ENCODE results near the gene SLC5A12. TPM values are rescaled to one million over a fixed set of nuclear protein-coding genes. Genes with fewer than 3 reads are reported as not detected.

Gene SLC5A12
- total and polyA plus RNA-seq, 2 of the 4 experiments (the other 2 are of a cell fraction): not detected

DNA sequence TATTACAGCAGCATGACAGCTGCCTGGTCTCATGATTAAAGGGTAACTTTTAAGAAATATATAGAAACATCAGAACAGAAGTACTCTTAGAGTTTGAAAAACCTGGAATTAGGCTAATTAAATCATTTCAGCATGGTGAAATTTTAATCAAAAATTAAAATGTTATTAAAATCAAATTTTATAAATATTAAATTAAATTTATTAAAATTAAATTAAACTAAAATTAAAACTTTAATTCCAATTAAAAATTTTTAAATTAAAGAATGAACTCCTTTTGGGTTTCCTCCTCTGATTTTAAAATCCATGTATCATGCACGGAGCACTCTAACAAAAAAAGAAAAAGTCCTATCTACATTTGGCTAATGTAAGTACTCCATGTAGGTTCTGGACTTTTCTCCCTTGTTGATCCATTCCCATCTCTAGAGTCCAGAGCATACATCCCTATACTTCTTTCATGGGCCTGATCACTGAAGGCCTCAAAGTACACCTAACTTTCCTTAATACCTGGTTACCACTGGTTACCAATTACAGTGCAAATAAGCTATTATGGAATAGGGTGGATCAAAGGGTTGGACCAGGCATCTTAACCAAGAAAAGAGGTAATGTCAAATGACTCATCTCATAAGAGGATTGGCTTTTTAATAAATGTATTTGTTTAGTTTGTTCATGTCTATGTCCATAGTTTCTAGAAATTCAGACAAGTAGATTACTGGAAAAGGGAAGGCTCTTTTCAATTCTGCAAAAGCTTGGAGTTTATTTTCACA, 101.4 kb downstream of the SLC5A12 start:
- H3K9me1 ChIP-seq (ENCODE audit: insufficient read depth, low read length): no peaks in the 10 kb centered on the region
- intact Hi-C loops (cut with micrococcal nuclease) (no loop called here), dilution Hi-C loops (cut with HindIII; ENCODE audit: low sequenced_read_pairs, unreplicated experiment) (no loop called here), in situ Hi-C loops (cut with MboI; ENCODE audit: low sequenced_read_pairs) (no loop called here)
- no TSS peak for BruUV-seq (replicated peaks)
- ChIA-PET CTCF (no interaction called here), POLR2A (ENCODE audit: unreplicated experiment) (no interaction called here)
- H3K14ac ChIP-seq (replicated peaks; ENCODE audit: low read depth, low read length): no peak overlapping the region
- ATAC-seq (ENCODE audit: low read depth): no peak
- WGBS, 2 experiments (ENCODE audit: extremely low coverage in 2 of 2, insufficient read length in 1 of 2): no CpG with 5 or more reads among the region's 1 CpG
- no peak overlapping the region for H4K8ac ChIP-seq (ENCODE audit: low read depth in 2 of 2, low read length in 2 of 2)
- H3K4me3 ChIP-seq (ENCODE audit: insufficient read depth, low read depth, low read length): no peak overlapping the region
- H3K9me3 ChIP-seq (ENCODE audit: control insufficient read depth, insufficient read depth, low read length): no peaks in the 10 kb centered on the region
- no peak overlapping the region for H3K4me2 ChIP-seq (ENCODE audit: low read depth, low read length)
- no peak overlapping the region for H3K9ac ChIP-seq (ENCODE audit: low read depth, low read length)
- H3K27ac ChIP-seq (ENCODE audit: insufficient read depth, low read length): no peak overlapping the region
- H2AK5ac ChIP-seq (ENCODE audit: low read depth, low read length): no peak overlapping the region
- H3K4ac ChIP-seq (ENCODE audit: low read depth, low read length): no peak overlapping the region
- no peak overlapping the region for H3K18ac ChIP-seq (ENCODE audit: low read depth, low read length)
- no peak overlapping the region for H4K5ac ChIP-seq (ENCODE audit: low read depth, low read length)
- no peak overlapping the region for H2BK20ac ChIP-seq (ENCODE audit: low read depth, low read length)
- H3K56ac ChIP-seq (ENCODE audit: extremely low read depth, insufficient read depth, low read length): no peak overlapping the region
- H3K27me3 ChIP-seq (ENCODE audit: control insufficient read depth, insufficient read depth, low read length): no peaks in the 10 kb centered on the region
- no peaks in the 10 kb centered on the region for H4K20me1 ChIP-seq (ENCODE audit: insufficient read depth, low read length)
- H3K4me1 ChIP-seq (ENCODE audit: control insufficient read depth, insufficient read depth, low read length): no peaks in the 10 kb centered on the region
- no peak overlapping the region for H2BK120ac ChIP-seq (ENCODE audit: low read depth, low read length)
- no peak overlapping the region for H3K23ac ChIP-seq (ENCODE audit: low read depth, low read length)
- TF ChIP-seq RAD21 (IDR thresholded peaks at IDR 0.05; ENCODE audit: low read length): no peak
- no peak for TF ChIP-seq BHLHE40 (IDR thresholded peaks at IDR 0.05; ENCODE audit: low read depth, low read length)
- no peak overlapping the region for H2AFZ ChIP-seq (replicated peaks; ENCODE audit: low read length, poor library complexity)
- H3K36me3 ChIP-seq (ENCODE audit: control insufficient read depth, insufficient read depth, low read length): no peaks in the 10 kb centered on the region
- no peak overlapping the region for H2BK15ac ChIP-seq (ENCODE audit: low read depth, low read length)
- no peaks in the 10 kb centered on the region for H3K79me1 ChIP-seq (ENCODE audit: low read depth in 1 of 2, low read length in 2 of 2)
- DNase-seq: no peak
- no peak overlapping the region for H4K91ac ChIP-seq (ENCODE audit: insufficient read depth, low read depth, low read length)
- H2BK5ac ChIP-seq (ENCODE audit: low read depth, low read length, poor library complexity, severe bottlenecking): no peak overlapping the region
- H2AK9ac ChIP-seq (replicated peaks; ENCODE audit: low read depth, low read length, poor library complexity): no peak overlapping the region

All from IMR-90 (cell line).